Stimulated activated CD4-positive, alpha-beta T cell treated with anti-CD3 and anti-CD28 coated beads, Interleukin-1b, Interleukin-23, amount 100 ng/mL, for 4 hours (primary cell): ENCODE data around the gene CD6.

Experiments
- DNase-seq, 2 donors: peaks; one replicate each; pipeline ENCODE4 v3.0.0-alpha.2; 2020; ENCODE audit warnings: low read depth in 2 of 2

The CD6 gene

DNA sequence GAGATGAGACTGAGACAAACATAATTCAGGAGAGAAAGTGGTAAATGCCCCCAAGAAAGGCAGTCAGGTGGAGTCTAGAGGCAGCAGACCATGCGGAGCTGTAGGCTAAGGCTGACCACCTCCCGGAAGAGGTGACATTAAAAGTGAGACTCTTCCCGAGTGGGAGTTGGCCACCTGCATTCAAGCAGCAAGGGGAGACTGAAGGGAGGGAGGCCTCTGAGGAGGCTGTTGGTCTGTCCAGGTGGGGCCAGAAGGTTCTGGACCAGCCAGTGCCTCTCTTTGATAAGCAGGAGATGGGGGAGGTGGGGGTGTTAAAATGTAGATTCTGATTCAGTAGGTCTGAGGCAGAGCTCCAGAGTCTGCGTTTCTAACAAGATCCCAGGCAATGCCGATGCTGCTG is 37.5 kb downstream of the CD6 start:
- DNase-seq: no peak

DNA sequence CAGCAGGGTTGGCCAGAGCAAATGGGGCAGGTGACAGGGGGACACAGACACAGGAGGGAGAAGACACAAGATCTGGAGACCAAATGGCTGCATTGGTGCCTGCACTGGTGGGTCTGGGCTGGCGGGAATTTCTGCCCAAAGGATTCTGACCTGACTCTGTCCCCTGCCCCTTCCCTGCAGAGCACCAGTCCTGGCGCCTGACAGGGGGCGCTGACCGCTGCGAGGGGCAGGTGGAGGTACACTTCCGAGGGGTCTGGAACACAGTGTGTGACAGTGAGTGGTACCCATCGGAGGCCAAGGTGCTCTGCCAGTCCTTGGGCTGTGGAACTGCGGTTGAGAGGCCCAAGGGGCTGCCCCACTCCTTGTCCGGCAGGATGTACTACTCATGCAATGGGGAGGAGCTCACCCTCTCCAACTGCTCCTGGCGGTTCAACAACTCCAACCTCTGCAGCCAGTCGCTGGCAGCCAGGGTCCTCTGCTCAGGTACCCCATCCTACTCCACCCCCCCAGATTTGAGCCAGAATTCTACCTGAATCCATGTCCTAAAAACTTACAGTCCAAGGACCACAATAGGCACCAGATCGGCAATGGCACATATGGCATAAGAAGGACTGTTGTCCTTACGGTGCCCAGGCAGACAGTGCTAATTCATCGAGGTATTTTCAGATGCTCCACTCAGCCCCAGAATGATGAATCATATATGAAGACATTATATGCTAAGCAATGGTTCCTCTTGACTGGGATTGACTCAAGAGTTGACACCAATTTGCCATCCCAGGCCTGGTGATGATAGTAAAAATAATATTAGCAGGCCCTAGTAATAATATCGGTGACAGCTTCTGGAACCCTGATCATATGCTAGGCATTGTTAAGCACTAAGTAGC is 38.2 kb downstream of the CD6 start:
- no peak for DNase-seq

DNA sequence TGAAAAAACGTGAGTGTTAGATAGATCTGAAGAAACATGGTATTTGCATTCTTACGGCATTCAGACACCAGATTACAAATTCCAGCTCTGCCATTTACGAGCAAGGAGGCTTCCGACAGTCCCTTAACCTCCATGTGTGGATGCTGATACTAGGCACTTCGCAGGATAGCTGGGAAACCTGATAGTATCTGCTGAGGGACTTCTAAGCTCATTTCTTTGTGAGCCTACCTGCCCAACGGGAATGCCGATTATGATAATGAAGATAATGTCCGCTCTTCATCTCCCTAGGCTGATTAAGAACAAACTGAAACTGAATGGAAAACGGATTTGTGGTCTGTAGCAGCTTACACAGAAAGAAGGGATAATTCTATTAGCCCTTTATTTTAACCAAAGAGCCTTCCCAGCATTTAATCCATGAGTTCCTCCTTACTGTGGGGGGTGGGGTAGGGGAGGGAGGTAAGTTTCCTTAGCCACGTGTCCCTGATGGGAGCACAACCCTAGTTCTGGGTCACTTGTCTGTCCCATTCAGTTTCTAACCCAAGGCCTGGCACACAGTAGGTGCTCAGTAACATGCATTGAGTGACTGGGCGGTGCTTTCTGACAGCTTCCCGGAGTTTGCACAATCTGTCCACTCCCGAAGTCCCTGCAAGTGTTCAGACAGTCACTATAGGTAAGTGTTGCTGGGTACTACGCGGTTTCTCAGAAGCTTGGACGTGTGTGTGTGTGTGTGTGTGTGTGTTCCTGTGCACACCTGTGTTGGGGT is 39.2 kb downstream of the CD6 start:
- DNase-seq: no peak

DNA sequence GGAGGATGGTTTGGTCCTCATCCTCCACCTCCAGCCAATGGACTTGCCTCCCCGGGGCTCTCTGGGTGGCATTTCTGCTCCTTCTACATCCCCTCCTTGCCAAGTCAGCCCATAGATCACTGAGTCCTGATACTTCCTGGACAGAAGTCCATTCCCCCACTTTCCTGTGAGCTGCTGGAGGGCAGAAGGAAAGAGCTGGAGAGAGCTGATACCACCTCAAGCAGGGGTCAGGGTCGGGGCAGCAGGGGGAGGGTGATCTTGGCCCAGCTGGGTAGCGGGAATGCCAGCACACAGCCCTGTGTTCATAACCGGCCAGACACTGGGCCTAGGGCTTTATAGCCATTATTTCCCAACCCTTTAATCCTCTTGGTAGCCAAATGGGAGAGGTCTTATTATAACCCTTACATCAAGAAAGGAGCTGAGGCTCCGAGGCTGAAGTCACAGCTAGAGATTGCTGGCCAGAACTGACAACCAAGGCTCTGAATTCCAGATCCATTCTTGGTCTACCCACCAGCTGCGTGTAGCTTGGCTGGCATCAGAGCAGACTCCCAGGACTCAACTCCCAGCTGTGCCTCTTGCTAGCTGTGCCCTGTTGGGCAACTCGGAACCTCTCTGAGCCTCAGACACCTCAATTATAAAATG is 39.9 kb downstream of the CD6 start:
- DNase-seq: no peak

DNA sequence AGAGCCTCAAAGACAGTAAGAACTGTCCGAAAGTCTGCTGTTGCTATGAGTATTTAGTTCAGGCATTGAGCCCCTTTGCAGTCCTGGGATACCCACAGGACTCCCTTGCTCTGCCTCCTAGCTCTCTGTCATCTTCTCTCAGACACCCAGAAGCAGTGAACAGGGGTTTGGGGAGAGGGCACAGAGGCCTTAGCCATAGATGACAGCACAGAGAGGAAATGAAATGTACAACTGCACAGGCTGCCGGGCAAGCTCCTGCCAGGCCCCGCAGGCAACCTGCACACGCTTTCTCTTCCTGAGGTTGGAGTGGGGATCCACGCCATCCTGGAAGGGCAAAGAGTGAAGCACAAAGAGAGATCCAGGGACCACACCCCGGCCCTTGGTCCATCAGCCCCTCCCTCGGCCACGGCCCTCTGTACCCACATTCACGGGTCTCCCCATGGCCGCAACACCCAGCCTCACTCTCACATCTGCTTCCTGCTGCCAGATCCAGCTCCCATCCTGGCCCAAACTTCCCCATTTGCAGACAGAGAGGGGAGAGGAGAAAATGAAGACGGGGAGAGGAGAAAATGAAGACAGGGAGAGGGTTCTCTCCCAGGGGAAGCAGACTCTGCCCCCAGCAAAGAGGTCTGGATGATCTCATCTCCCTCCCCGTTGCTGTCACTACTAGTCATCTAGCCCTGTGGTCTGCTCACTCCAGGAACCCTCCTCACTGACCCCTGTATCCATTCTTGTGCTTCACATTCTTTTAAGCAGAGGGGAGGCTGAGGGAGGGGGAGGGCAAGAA is 40.7 kb downstream of the CD6 start:
- DNase-seq: no peak

DNA sequence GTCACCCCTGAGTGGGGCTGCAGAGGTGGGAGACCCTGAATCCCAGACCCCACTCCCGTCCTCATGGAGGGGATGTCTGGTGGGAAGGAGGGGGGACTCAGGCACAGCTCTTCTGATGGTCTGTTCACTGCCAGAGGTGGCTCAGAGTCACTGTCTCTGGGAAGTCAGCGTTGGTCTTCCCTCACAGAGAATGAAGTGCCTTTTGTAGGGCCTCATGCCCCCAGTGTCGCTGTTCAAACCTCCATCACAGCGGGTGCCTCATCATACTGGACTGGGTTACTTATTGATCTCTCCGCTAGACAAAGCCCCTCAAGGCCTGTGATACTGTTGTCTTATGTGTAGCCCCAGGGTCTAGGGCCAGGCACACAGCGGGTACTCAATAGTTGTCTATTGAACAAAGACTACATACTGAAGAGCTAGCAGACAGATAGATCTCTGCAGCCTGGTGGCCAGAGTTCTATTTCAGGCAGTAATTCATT is 41.3 kb downstream of the CD6 start:
- no peak for DNase-seq

DNA sequence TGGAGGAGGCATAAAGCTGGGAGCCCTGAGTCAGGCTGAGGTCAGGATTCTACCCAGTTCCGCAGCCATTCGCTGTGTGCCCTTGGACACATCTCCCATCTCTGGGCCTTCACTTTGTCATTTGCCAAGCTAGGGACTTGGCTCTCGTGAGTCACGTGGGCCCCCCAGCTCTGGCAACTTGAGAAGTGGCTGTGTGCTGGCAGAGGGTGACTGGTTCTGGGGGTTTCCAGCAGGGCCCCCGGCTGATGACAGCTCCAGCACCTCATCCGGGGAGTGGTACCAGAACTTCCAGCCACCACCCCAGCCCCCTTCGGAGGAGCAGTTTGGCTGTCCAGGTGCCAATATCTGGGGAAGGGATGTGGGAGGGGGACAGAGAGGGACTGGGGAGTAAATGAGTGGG is 46.6 kb downstream of the CD6 start:
- DNase-seq: no peak

DNA sequence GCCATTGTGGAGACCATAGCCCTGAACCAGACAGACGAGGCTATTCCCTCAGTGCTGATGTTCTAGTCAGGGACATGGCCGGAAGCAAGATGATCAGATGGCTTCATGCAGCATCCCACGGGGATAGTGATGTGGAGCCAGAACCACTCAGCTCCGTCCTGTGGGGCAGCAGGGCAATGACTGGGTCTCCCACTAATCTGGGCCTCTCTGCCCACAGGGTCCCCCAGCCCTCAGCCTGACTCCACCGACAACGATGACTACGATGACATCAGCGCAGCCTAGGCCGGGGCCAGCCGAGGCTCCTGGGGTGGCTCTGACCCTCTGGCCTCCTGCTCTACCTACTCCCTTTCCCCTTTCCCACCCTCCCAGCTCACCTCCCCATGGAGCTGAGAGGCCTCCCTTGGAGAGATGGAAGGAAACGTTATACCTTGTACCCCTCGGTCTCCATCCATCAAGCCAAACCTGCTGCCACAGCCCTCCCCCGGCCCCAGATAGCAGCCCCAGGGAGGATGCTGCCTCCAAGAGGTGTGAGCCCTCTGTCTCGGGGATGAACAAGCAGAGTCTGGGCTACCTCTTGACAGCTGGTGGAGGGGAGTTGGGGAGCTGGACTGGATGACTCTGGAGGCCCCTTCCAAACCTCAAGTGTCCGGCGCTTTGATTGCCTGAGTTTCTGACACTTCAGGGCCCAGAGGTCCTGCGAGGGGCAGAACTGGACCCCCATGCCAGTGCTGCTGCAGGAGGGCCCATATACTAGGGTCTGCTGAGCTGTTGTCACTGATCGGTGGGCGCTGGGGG is 47.8 kb downstream of the CD6 start:
- no peak for DNase-seq

DNA sequence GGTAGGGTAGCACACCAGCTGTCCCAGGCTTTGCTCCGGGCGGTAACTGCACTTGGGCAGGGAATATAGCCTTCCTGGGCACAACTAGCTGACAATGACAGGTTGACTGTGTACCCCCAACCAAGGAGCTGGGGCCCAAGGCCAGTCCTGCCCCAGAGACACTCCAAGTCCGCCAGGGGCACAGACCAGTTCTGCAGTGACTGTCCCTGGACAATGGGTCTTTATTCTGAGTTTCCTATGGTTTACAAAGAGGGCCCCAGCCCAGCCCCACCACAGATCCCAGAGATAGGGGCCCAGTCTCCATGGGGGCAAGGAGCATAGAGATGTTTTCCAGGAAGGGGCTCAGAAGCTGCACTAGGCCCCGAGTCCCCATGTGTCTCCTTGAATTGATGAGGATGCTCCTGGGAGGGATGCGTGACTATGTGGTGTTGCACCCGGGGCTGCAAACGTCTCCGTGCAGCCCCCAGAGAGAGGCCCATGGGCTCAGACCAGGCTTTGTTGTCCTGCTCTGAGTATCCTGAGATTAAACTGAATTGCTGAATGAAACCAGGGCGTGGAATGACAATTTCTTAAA is 48.4 kb downstream of the CD6 start:
- DNase-seq: no peak

DNA sequence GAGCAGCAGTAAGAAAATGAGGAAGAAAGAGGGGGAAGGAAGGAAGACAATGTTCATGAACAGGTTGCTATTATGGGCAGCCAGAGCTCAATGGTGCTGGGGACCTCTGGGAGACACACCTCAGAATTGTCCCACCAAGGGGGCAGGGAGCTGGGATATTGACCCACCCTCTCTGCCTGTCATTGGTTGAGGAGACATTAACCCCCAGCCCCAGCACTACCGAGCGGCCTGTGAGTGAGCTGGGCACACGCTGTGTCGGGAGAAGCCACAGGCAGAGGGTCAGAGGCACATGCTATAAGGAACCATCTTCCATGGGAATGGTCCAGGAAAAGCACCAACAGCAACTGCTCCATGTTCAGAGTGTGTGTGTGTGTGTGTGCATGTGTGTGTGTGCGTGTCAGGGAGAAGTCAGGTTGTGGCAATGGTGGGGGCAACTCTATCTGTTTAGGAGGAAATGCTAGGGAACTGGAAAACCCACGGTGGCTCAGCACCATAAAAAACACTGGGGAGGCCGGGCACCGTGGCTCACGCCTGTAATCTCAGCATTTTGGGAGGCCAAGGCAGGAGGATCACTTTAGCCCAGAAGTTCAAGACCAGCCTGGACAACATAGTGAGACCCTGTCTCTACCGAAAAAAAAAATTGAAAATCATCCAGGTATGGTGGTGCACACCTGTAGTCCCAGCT is 49.2 kb downstream of the CD6 start:
- no peak for DNase-seq

DNA sequence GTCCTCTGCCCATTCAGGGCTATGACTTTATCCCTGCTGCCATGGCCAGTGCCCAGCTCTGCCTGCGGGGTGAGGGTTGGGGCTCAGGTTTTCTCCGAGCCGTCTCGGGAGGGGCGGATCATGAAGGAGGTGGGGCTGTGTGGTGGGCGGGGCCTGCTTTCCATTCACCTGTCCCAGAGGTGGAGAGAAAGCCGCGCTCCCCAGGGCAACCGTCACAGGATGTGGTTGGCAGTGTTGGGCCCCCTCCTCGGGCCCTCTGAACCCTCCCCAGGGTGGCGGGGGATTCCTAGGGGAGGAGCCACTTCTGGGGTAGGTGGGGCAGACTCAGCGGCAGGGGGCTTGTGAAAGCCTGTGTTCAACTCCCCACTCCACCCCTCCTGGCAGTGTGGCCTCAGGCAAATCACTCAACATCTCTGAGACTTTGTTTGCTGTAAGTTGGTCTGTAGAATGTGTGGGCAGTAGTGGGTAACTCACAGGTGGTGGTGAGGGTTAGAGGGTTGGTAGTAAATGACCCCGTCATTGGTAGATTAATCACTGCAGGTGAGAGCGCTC is 50.3 kb downstream of the CD6 start:
- DNase-seq: peak; percentile 81 to 83

DNA sequence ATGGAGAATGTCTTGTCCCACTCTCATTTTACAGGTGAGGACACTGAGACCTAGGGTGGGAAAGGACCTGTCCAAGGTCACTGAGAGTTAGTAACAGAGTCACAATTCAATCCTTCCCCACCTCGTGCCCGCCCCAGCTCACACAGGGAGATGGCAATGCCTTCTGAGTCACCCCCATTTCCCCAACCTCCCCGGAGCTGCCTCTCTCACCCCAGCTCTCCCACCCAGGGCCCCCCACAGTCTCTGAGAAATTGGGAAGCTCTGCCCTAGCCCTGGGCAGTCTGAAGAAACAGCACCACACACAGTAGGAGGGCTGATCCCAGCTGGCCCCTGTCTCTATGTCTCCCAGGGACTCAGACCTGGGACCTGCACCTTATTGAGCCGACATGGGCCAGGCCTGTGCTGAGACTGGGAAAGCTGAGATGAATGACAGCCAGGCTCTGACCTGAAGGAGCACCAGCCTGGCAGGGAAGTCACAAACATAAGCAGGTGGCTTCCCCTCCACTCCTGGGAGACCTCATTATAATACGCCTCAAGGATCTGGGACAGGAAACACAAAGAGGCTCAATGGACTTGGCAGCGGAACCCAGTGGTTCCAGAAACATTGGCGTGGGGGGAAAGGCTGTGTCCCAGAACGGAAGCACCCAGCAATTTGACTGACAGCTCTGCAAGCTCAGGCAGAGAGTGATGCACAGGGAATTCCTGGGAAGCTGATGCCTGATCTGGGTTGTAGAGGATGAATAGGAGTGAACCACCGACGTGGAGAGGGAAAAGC is 51.0 kb downstream of the CD6 start:
- peak in 1 of 2 donors; percentile 38 for DNase-seq

DNA sequence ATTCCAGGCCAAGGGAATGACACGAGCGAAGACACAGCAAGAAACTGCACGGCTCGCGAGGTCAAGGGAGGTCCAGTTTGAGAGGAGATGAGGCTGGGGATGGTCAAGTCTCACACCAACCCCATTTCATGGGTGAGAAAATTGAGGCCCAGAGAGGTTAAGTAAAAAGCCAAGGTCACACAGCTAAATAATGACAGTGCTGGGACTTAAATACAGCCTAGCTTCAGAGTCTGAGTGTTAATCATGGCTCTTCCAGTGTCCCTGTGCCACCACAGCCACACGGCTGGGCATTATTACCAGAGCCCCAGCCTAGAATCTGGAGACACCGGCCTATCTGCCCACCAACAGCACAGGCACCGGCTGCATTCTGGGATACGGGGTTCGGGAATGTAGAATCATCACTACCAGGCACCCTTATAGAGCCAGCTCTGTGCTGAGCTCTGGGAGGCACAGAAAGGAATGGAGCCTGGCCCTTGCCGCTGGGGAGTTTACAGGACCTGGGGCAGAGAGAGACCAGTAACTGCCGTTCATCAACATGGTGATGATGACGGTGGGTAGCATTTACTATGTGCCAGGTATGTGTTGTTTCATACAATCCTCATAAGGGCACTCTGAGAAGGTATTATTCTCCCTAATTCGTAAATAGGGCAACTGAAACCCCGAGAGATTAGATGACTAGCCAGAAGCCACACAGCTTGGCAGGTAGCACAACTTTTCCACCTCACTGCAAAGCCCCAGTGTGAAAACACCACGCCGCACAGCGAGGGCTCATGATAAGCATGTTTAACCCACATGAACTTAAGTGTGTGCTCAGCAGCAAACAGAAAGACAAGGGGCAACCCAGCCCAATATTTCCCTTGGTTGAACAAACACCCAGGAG is 51.8 kb downstream of the CD6 start:
- peak; percentile 53 to 62 for DNase-seq

DNA sequence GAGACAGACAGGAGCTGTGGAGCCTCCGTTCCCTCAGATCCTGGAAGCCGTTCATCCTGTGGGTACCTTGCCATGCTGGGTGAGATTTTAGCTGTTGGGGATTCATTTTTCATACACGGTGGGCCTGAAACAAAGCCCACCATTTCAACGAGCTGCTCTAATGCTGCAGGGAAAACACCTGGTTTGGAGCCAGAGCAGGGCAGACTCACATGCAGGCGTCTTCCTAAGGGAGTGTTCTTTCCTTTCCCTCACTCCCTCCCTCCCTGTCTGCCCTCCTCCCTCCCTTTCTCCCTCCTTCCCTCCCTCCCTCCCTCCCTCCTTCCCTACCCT is 52.5 kb downstream of the CD6 start:
- DNase-seq: no peak

DNA sequence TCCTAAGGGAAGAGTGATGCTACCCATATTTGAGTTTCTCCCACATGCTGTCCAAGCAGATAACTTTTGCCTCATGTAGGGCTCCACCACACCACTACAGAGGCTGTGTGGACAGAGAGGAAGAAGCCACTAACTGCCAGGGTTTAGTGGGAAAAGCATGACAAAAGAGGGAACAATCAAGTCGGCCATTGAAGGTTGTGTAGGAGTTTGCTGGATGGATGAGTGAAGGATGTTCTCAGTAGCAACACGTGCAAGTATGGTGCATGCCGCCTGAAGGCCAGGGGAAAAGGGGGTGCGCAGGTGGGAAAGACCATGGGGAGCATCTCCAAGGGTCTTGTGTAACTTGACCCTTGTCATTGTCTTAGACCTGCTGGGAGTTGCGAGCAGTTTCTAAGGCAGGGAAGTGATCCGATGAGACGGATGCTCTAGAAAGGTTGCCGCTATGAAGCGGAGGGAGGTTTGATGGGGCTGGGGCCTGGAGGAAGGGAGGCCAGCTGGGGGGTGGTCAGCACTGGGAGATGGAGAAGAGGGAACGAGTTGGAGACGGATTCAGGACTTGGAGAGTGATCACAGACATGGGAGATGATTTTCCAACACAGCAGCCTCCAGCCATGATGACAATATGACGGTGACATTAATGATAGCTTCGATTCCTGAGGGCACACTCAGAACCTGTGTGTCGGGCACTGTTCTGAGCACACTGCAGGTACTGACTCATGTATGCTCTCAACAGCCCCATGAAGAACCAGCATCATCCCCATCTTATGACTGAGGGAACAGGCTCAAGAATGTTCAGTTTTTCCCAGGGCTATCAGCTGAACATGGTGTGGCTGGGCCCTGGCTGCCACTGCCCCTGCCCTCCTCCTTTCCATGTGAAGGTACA is 53.7 kb downstream of the CD6 start:
- no peak for DNase-seq

DNA sequence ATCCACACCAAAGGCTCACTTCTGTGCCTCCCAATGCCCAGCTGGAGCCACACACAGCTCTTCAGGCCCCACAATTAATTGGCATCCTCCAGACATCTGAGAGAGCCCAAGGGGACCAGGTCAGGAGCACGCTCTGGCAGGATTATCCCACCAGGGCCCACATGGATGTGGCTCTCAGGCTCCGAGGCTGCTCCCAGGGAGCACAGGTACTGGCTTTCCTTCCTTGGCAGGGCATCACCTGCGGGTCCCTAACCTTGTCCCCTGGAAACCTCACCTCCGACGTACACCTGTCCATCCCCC is 54.3 kb downstream of the CD6 start:
- DNase-seq: no peak
